Measurements from ENCODE around the gene CFLAR.

GRCh38 chr2:201139836-201140604 lies 24.1 kb downstream of the CFLAR start:
- TF ChIP-seq POLR2AphosphoS5 (IDR thresholded peaks at IDR 0.05; ENCODE audit: low read depth, low read length): no peak
- no peak for TF ChIP-seq POLR2A (IDR thresholded peaks at IDR 0.05; ENCODE audit: low read depth, low read length)
